Activated T-cell treated with anti-CD3 and anti-CD28 coated beads, Interleukin-2, amount 50 U/mL, for 1 hour (primary cell): ENCODE measurements around the gene BMP7.

Experiments
- DNase-seq: peaks from one replicate; pipeline ENCODE4 v3.0.0-alpha.2; 2020

Gene BMP7

DNA sequence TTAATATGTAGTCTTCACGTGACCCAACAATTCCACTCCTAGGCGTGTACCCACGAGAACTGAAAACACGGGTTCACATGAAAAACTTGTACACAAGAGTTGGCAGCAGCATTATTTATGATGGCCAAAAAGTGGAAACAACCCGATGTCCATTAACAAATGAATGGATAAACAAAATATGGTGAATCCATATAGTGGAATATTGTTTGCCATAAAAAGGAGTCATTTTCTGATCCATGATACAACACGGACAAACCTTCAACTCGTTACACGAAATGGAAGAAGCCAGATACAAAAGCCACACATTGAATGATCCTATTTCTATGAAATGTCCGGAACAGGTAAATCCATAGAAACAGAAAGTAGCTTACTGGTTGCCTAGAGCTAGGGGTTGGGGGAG is 78.4 kb downstream of the BMP7 start:
- DNase-seq: no peak

- DNase-seq: no peak
Observed at GRCh38 chr20:57187068-57187634, 79.3 kb downstream of the BMP7 start.

GRCh38 chr20:57186192-57186591 is 80.2 kb downstream of the BMP7 start:
- no peak for DNase-seq

GRCh38 chr20:57185188-57185743 is 81.2 kb downstream of the BMP7 start:
- no peak for DNase-seq

GRCh38 chr20:57183457-57184009 is 82.9 kb downstream of the BMP7 start:
- no peak for DNase-seq

- no peak for DNase-seq
Observed at GRCh38 chr20:57181639-57182038, 84.8 kb downstream of the BMP7 start.

DNA sequence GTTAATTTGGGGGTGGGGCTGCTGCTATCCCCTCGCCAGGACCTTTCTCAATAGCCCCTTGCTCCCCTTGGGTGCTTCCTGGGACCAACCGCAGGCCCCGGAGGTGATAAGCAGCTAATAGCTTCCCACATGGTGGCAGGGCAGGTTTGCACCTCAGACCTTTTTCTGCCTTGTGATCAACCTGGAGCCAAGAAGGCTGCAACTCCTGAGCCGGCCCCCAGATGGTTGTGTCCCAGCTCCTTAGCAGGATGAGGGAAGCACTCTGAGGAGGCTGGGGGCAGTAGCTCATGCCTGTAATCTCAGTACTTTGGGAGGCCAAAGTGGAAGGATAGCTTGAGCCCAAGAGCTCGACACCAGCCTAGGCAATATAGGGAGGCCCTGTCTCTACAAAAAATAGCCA is 85.5 kb downstream of the BMP7 start:
- DNase-seq: no peak

DNA sequence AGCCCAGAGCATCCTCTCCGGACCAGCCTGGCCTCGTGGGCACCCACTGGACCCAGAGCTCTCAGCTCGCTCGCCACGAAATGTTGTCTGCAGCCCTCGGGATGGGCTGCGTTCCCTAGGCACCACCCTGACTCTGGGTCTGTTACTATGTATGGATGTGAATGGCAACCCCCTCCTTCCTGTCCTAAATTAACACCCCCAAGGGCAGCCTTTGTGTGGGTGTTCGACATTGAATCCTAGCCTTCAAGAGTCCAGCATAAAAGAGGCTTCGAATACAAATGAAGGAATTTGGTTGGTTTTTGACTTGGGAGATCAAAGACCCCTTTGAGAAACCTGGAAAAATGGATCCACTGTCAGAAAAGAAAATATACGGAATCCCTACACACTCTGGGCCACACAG is 86.1 kb downstream of the BMP7 start:
- DNase-seq: no peak

DNA sequence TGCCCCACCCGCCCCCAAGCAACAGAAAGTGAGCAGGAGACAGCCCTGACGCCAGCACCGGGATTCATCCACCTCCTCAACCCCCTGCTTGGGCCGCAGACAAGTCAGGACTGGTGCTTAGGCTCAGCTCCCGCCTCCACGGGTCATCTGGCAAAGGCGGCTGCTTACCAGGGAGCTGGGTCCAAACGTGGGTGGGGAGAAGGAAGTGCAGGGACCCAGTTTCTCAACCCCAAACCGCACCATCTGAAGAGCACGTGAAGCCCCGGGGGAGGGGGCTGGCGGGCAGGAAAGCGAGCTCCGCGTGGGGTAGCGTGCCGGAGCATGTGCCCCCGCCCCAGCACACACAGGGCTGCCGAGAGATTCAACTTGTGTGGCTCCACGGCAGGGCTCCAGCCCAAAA is 87.2 kb downstream of the BMP7 start:
- no peak for DNase-seq

DNA sequence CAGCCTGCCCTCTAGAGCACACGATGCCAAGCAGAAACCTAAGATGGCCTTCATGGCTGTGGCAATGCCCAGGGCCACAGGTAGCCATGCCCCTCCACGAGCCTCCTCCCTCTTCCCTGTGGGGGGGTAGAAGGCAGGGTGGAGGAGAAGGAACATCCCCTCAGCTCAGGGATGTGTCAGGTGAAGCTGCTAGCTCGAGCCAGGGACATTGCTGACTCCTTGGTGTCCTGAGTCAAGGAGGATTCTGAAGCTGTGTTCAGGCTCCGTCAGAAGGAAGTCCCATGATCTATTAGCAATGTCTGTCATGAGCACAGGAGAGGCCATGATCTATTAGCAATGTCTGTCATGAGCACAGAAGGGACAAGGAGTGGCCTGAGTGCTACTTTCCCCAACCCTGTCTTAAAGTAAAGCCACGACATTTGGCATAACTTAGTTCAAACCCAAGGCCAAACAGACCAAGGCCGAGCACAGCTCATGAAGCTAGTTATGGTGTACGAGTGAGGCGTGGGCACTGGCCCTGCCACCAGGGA is 87.8 kb downstream of the BMP7 start:
- DNase-seq: no peak

DNA sequence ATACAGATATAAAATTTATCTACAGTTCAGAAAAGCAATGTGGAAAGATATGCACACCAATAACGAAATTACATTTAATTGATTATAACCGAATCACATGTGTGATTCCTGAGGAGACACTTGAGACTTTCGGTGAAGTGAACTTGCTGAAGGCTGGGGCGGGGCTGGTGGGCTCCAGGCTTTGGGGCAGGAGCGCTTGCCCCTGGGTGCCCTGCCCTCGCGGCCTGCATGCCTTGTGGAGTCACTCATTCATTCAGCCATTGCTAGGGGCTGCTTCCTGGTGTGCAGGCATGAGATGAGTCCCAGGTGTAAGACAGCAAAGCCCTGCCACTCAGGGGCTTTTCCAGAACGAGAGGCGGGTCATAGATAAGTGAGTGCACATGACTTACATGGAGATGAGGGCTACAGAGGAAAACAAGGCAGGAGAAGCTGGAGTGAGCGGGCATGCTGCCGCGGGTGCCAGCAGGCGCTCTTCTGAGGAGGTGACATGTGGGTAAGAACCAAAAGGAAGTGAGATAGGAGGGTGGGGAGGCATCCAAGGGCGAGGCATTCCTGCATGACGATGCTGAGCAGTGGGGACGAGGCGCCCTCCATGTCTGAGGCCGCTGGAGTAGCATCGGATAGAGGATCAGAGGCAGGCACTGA is 88.7 kb downstream of the BMP7 start:
- DNase-seq: no peak

- no peak for DNase-seq
Observed at GRCh38 chr20:57176842-57177241, 89.6 kb downstream of the BMP7 start.

DNA sequence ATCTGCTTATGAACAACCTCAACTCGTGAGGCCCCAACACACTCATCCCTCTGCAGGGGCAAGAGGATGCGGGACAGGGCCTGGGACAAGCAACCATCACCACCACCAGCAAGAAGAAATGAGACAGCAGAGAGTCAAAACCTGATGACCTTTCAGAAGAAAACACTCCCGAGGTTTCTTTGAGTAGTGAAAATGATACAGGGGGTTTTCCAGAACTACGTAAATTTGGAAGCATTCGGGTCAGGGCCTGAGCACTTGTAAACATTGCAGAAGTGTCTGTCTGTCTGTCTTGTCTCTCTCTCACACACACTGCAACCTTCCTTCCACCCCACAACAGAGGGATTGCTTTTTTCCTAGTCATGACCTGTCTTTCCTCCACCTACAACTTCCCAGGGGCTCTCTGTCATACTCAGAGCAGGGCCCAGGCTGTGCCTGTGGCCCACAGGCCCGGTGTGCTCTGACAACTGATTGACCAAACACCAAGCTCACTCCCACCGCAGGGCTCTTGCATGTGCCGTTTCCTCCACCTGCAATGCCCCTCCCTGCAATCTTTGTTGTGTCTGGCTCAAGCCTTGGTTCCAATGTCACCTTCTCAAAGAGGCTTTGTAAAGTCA is 90.9 kb downstream of the BMP7 start:
- no peak for DNase-seq

DNA sequence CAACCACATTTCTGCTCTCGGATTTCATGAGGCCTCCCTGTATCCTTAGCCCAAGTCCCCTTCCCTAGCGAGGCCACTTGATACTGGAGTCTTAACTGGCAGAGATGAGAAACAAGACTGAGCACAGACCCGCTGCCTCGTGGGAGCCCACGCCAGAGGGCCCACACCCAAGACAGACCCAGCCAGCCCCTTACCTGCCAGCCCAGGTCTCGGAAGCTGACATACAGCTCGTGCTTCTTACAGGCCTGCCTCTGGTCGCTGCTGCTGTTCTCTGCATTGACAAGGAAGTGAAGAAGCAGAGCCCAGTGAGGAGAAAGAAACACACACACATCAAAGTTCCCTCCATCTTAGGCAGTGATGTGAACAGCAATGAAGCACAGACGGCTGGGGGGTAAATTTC is 91.7 kb downstream of the BMP7 start:
- no peak for DNase-seq

GRCh38 chr20:57173986-57174385 is 92.5 kb downstream of the BMP7 start:
- DNase-seq: no peak

DNA sequence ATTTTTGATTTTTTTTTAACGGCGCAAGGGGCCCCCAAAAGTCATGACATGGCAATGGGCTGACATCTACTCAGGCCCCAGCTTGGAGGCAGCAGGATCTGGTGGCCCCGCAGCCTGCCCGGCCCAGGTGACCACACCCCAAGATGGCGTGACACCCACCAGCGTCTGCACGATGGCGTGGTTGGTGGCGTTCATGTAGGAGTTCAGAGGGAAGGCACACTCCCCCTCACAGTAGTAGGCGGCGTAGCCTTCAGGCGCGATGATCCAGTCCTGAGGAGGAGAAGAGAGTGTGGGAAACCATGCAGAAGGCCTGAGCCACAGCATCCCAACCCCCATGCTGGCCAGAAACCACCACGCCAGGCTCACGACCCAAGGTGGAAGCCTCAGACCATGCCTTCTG is 93.4 kb downstream of the BMP7 start:
- DNase-seq: no peak

- no peak for DNase-seq
Observed at GRCh38 chr20:57170343-57170742, 96.1 kb downstream of the BMP7 start.

- no peak for DNase-seq
Observed at GRCh38 chr20:57169162-57169561, 97.3 kb downstream of the BMP7 start.

DNA sequence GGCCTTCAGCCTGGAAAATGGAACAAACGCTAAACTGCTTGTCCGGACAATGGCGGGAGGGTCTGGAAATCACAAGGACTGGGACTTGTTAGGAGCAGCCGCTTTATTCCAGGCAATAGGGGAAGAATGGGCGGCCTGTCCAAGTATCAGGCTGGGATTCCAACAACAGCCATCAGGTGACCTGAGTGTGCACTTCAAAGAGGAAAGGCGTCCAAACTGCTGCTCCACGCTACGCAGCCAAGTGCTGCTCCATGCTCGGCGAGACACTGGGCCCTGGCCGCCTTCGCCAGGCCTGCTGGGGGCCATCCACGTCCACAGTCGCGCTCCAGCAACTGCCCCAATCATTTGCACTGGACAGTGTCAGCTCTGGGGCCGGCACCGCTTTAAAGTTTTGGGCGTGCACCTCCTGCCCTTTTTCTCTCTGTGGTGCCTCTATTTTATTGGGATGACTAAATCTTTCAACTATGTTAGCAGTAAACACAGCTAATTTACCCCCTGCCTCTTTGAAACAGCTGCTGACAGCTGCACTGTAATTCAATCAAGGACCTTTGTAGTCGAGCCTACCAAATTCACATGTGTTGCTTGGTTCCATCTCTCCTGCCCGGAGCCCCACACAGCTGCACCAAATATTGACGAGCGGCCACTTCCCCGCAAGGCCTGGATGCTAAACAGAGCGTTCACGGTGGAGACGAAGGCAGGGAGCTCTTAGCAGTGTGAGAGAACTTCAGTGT is 98.3 kb downstream of the BMP7 start:
- no peak for DNase-seq

- no peak for DNase-seq
Observed at GRCh38 chr20:57167292-57167655, 99.2 kb downstream of the BMP7 start.

DNA sequence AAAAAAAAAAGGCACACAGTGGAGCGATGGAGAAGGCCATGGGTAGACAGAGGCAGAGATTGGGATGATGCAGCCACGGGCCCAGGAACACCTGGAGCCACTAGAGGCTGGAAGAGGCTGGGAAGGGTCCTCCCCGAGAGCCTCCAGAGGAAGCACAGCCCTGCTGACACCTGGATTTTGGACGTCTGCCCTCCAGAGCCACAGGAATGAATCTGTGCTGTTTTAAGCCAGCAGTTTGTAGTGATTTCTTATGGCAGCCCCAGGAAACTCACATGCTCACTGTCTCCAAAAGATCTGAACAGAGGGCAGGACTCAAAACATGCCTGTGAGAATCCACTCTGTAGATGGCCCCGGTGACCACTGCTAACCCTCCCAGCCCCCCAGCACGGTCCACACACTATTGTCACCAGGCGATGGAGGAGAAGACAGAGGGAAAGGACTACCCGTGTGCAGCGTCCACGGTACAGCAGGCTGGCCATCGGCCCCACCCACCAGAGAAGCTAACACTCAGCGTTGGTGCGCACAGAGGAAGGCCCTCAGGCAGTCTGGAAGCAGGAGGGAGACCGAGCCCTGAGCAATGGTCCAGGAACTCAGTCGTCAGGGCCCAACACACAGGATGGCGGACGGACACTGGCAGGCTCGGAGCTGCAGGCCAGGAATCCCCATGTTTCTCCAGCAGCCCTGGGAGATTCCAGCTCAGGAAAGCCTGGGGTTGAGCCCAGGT is 99.7 kb downstream of the BMP7 start:
- no peak for DNase-seq

GRCh38 chr20:57165427-57166004 is 100.9 kb downstream of the BMP7 start:
- DNase-seq: no peak
